H1 (cell line): ENCODE results near the gene ATP6AP1. TPM values are rescaled to one million over a fixed set of nuclear protein-coding genes. Genes with fewer than 3 reads are reported as not detected.

Source experiments
- CTCF ChIA-PET: fragments of 300-600 bp; sonication (Branson Sonifier 250); formaldehyde crosslinking; loops from one replicate; lab custom pipeline; 2021; ENCODE audit not compliant: partially characterized antibody; lab: Charles Lee
- POLR2A ChIA-PET: fragments of 300-600 bp; sonication (Branson Sonifier 250); formaldehyde crosslinking; loops from one replicate; lab custom pipeline; 2021; ENCODE audit warnings: inconsistent platforms; ENCODE audit not compliant: partially characterized antibody; lab: Charles Lee
- DNase-seq, 2 experiments: peaks; one replicate each; pipeline versions ENCODE4 v3.0.0 to v3.0.0-alpha.2; 2010 to 2022; ENCODE audit warnings: low spot score in 2 of 2, low read depth in 1 of 2, mixed read lengths in 1 of 2
- FAIRE-seq: peaks from 2 replicates; lab custom pipeline; 2011; peaks lifted over from hg19 to GRCh38; lab: Jason Lieb, UNC
- H2AFZ ChIP-seq: 2 replicates; pipeline ENCODE4 v1.8.1; 2012; ENCODE audit warnings: low read length, inconsistent platforms
- H2AK5ac ChIP-seq: 2 replicates; pipeline ENCODE4 v1.6.1; 2013; ENCODE audit warnings: low read depth, low read length
- H2BK120ac ChIP-seq: replicated peaks from 2 replicates; pipeline ENCODE3; 2013; ENCODE audit warnings: low read depth, low read length, inconsistent platforms
- H2BK12ac ChIP-seq: 2 replicates; pipeline ENCODE4 v1.6.1; 2013; ENCODE audit warnings: low read depth, low read length
- H2BK15ac ChIP-seq: 2 replicates; pipeline ENCODE4 v1.6.1; 2013; ENCODE audit warnings: low read length
- H2BK20ac ChIP-seq: 2 replicates; pipeline ENCODE4 v1.6.1; 2013; ENCODE audit warnings: low read length
- H2BK5ac ChIP-seq: 2 replicates; pipeline ENCODE4 v1.6.1; 2013; ENCODE audit warnings: low read depth, low read length
- H3K14ac ChIP-seq: 2 replicates; pipeline ENCODE4 v1.6.1; 2013; ENCODE audit warnings: inconsistent platforms; ENCODE audit not compliant: insufficient read length
- H3K18ac ChIP-seq: 2 replicates; pipeline ENCODE4 v1.6.1; 2013; ENCODE audit warnings: low read length; ENCODE audit errors: extremely low read depth
- H3K23ac ChIP-seq: 2 replicates; pipeline ENCODE4 v1.6.1; 2013; ENCODE audit warnings: inconsistent platforms; ENCODE audit not compliant: insufficient read length
- H3K23me2 ChIP-seq: 2 replicates; pipeline ENCODE4 v1.6.1; 2013; ENCODE audit warnings: low read depth, low read length
- H3K27ac ChIP-seq: 2 replicates; pipeline ENCODE4 v1.6.1; 2011; ENCODE audit warnings: low read depth, low read length, inconsistent platforms
- H3K27me3 ChIP-seq, 4 experiments: replicated peaks in 1 of 4; 1 replicate in 1 of 4; 2 replicates in 3 of 4; pipeline versions ENCODE4 v1.6.1 to v1.8.1; 2011 to 2013; ENCODE audit warnings: low read length in 3 of 4, mild to moderate bottlenecking in 3 of 4, inconsistent platforms in 2 of 4, mixed read lengths in 2 of 4, moderate library complexity in 1 of 4; ENCODE audit not compliant: control insufficient read depth in 3 of 4, insufficient read depth in 3 of 4; ENCODE audit errors: extremely low read depth in 1 of 4
- H3K36me3 ChIP-seq, 4 experiments: 2 replicates each; pipeline versions ENCODE4 v1.6.1 to v1.8.1; 2011 to 2013; ENCODE audit warnings: mild to moderate bottlenecking in 4 of 4, low read length in 3 of 4, moderate library complexity in 2 of 4, control low read depth in 1 of 4, inconsistent platforms in 1 of 4; ENCODE audit not compliant: insufficient read depth in 4 of 4, control insufficient read depth in 2 of 4
- H3K4ac ChIP-seq: replicated peaks from 2 replicates; pipeline ENCODE3; 2013; ENCODE audit warnings: low read length, low read depth, mixed read lengths, inconsistent platforms; ENCODE audit not compliant: insufficient read length
- H3K4me1 ChIP-seq, 4 experiments: replicated peaks in 1 of 4; 1 replicate in 1 of 4; 2 replicates in 3 of 4; pipeline versions ENCODE4 v1.6.1 to v1.8.1; 2011 to 2013; ENCODE audit warnings: low read length in 3 of 4, inconsistent platforms in 2 of 4, mixed read lengths in 1 of 4; ENCODE audit not compliant: insufficient read depth in 4 of 4, control insufficient read depth in 3 of 4
- H3K4me2 ChIP-seq, 2 experiments: 2 replicates each; pipeline versions ENCODE4 v1.6.1 to v1.8.1; 2011 to 2013; ENCODE audit warnings: low read depth in 2 of 2, low read length in 2 of 2, control low read depth in 1 of 2, inconsistent platforms in 1 of 2, mild to moderate bottlenecking in 1 of 2; ENCODE audit not compliant: insufficient read depth in 1 of 2
- H3K4me3 ChIP-seq, 4 experiments: fragments of 200-600, 300-600 bp in 1 of 4; sonication (generic), shearing (Covaris generic), sonication (Bioruptor Twin) in 1 of 4; 2 replicates each; pipeline versions ENCODE4 v1.5.1 to v1.8.1; 2011 to 2016; ENCODE audit warnings: low read length in 4 of 4, low read depth in 3 of 4, control low read depth in 2 of 4, inconsistent platforms in 2 of 4, mild to moderate bottlenecking in 2 of 4, mixed read lengths in 1 of 4, moderate library complexity in 1 of 4; ENCODE audit not compliant: insufficient read depth in 2 of 4; ENCODE audit errors: extremely low read depth in 1 of 4
- H3K56ac ChIP-seq: replicated peaks from 2 replicates; pipeline ENCODE3; 2013; ENCODE audit warnings: low read depth, mild to moderate bottlenecking, mixed read lengths, low read length, inconsistent platforms; ENCODE audit not compliant: insufficient read length
- H3K79me1 ChIP-seq: 2 replicates; pipeline ENCODE4 v1.6.1; 2013; ENCODE audit warnings: low read depth, low read length, control low read depth
- H3K79me2 ChIP-seq, 2 experiments: 2 replicates each; pipeline versions ENCODE4 v1.6.1 to v1.8.1; 2012 to 2013; ENCODE audit warnings: low read length in 2 of 2, mild to moderate bottlenecking in 2 of 2, inconsistent platforms in 1 of 2; ENCODE audit not compliant: insufficient read depth in 2 of 2, control insufficient read depth in 1 of 2
- H3K9ac ChIP-seq, 4 experiments: replicated peaks in 1 of 4; 1 replicate in 1 of 4; 2 replicates in 3 of 4; pipeline versions ENCODE4 v1.6.1 to v1.8.1; 2011 to 2013; ENCODE audit warnings: low read depth in 3 of 4, low read length in 3 of 4, control low read depth in 2 of 4, mild to moderate bottlenecking in 2 of 4, moderate library complexity in 2 of 4, inconsistent platforms in 1 of 4; ENCODE audit errors: extremely low read depth in 1 of 4
- H3K9me3 ChIP-seq, 2 experiments: 2 replicates each; pipeline versions ENCODE4 v1.6.1 to v1.8.1; 2012 to 2013; ENCODE audit warnings: mild to moderate bottlenecking in 2 of 2, moderate library complexity in 2 of 2, control low read depth in 1 of 2, inconsistent platforms in 1 of 2, low read depth in 1 of 2, low read length in 1 of 2, mixed read lengths in 1 of 2; ENCODE audit not compliant: insufficient read depth in 2 of 2
- H4K20me1 ChIP-seq, 2 experiments: replicated peaks in 1 of 2; 2 replicates each; pipeline versions ENCODE3 to v1.8.1; 2011 to 2013; ENCODE audit warnings: inconsistent platforms in 2 of 2, low read length in 2 of 2, mild to moderate bottlenecking in 1 of 2; ENCODE audit not compliant: insufficient read depth in 2 of 2, control insufficient read depth in 1 of 2
- H4K5ac ChIP-seq: 2 replicates; pipeline ENCODE4 v1.6.1; 2013; ENCODE audit warnings: low read length, low read depth, mixed read lengths, inconsistent platforms; ENCODE audit not compliant: insufficient read length
- H4K8ac ChIP-seq: 2 replicates; pipeline ENCODE4 v1.8.0; 2013; ENCODE audit warnings: mild to moderate bottlenecking, moderate library complexity, low read length, inconsistent platforms; ENCODE audit not compliant: insufficient read depth; ENCODE audit errors: extremely low read depth
- H4K91ac ChIP-seq: replicated peaks from 2 replicates; pipeline ENCODE3; 2013; ENCODE audit warnings: low read length, mixed read lengths, inconsistent platforms; ENCODE audit not compliant: insufficient read length
- ATF3 ChIP-seq: IDR thresholded peaks from 2 replicates; pipeline ENCODE4 v1.6.1; 2011; ENCODE audit warnings: low read depth, mild to moderate bottlenecking, low read length; ENCODE audit not compliant: insufficient read depth
- BRCA1 ChIP-seq: IDR thresholded peaks from 2 replicates; pipeline ENCODE4 v1.6.1; 2012; ENCODE audit warnings: low read depth, low read length, improper control_type of control experiment
- CEBPB ChIP-seq: IDR thresholded peaks from 2 replicates; pipeline ENCODE4 v1.6.1; 2012; ENCODE audit warnings: low read depth, low read length
- CHD2 ChIP-seq: IDR thresholded peaks from 2 replicates; pipeline ENCODE4 v1.6.1; 2012; ENCODE audit warnings: low read length, improper control_type of control experiment
- EGR1 ChIP-seq: IDR thresholded peaks from 2 replicates; pipeline ENCODE4 v1.6.1; 2011; ENCODE audit warnings: low read depth, low read length, borderline replicate concordance
- HDAC6 ChIP-seq: IDR thresholded peaks from one replicate; pipeline ENCODE4 v1.7.1; 2012; ENCODE audit warnings: low read depth, mild to moderate bottlenecking, inconsistent platforms, low read length, moderate library complexity
- NANOG ChIP-seq: IDR thresholded peaks from 2 replicates; pipeline ENCODE4 v1.6.1; 2011; ENCODE audit warnings: low read length, low read depth, mild to moderate bottlenecking, inconsistent platforms; ENCODE audit not compliant: insufficient read depth, poor library complexity, severe bottlenecking
- PHF8 ChIP-seq: fragments of 200-600 bp; sonication (generic); conservative IDR thresholded peaks from 2 replicates; pipeline ENCODE4 v1.7.1; 2012; ENCODE audit warnings: low read depth, mild to moderate bottlenecking, inconsistent platforms, low read length, moderate library complexity
- RBBP5 ChIP-seq: IDR thresholded peaks from 2 replicates; pipeline ENCODE4 v1.7.1; 2012; ENCODE audit warnings: low read depth, mild to moderate bottlenecking, inconsistent platforms, low read length, moderate library complexity, borderline replicate concordance
- SRF ChIP-seq: IDR thresholded peaks from 2 replicates; pipeline ENCODE4 v1.6.1; 2011; ENCODE audit warnings: mild to moderate bottlenecking, low read depth, low read length, moderate library complexity
- TAF1 ChIP-seq: IDR thresholded peaks from 2 replicates; pipeline ENCODE4 v1.6.1; 2011; ENCODE audit warnings: mild to moderate bottlenecking, low read depth, low read length
- WGBS, 2 experiments: shearing (Covaris generic) in 1 of 2; methylation state at CpG; one replicate each; pipeline versions ENCODE4 v1.1.6 to v1.1.7; 2013 to 2015; ENCODE audit warnings: low lambda C conversion rate in 2 of 2, mixed read lengths in 2 of 2, inconsistent platforms in 1 of 2, low coverage in 1 of 2, missing lambda C conversion rate in 1 of 2; ENCODE audit not compliant: insufficient replicate concordance in 2 of 2, insufficient coverage in 1 of 2, insufficient read length in 1 of 2; ENCODE audit errors: extremely low coverage in 1 of 2, missing lambda C conversion rate in 1 of 2; 5-methylcytosine and 5-hydroxymethylcytosine counted together
- polyA plus RNA-seq, 7 experiments: library from polyadenylated mRNA; depleted of rRNA in 3 of 7; stranded (reverse) in 5 of 7; unstranded in 2 of 7; fragments of >200 nt in 5 of 7; fragments of 200-250 nt in 2 of 7; gene quantifications; 1 replicate in 5 of 7; 2 replicates in 1 of 7; 4 replicates in 1 of 7; pipeline versions ENCODE4 v1.2.1 to v1.2.3, GENCODE V29; 2011 to 2013; ENCODE audit warnings: missing spikeins in 2 of 7, mixed read lengths in 2 of 7
- total RNA-seq: library from RNA; stranded (reverse); fragmentation: NEBNext Ultra II Directional; extraction: Animal tissue kit (Norgen Biotek cat#: 25700); gene quantifications from 2 replicates; pipeline ENCODE4 v1.2.1, GENCODE V29; 2021

Gene ATP6AP1
- total and polyA plus RNA-seq, 2 of the 8 experiments (the other 6 are each of a cell fraction or from before 2014, with no cell fraction given): 44.6 to 80.8 TPM

- Histone ChIP-seq H3K79me2 (peaks cover under 1 to 20% of the 10 kb centered on the region in 2 experiments; a peak in 2 of 4 replicates), H4K8ac (no peak overlapping the region), H3K79me1 (no peaks in the 10 kb centered on the region), H2BK5ac (no peak overlapping the region), H3K4me2 (no peak overlapping the region), H3K4me1 (peaks cover 0 to 6% (median 4%) of the 10 kb centered on the region in 4 experiments; a peak in 6 of 7 replicates), H3K9me3 (no peaks in the 10 kb centered on the region), H3K14ac (no peak overlapping the region), H2BK15ac (no peak overlapping the region), H3K56ac (no peak overlapping the region), H3K23me2 (peaks cover 2% of the 10 kb centered on the region; the same call in 1 of the 2 replicates), H3K4ac (no peak overlapping the region), H2AFZ (no peak overlapping the region), H3K27me3 (no peaks in the 10 kb centered on the region), H2AK5ac (no peak overlapping the region), H2BK12ac (no peak overlapping the region), H2BK20ac (no peak overlapping the region), H3K4me3 (no peak overlapping the region), H3K23ac (no peak overlapping the region), H4K20me1 (peaks cover 0 to 11% of the 10 kb centered on the region in 2 experiments), H3K27ac (no peak overlapping the region), H2BK120ac (no peak overlapping the region), H3K36me3 (peaks cover 0 to 18% (median 7%) of the 10 kb centered on the region in 4 experiments; a peak in 5 of 8 replicates), H3K9ac (no peak overlapping the region), H4K91ac (no peak overlapping the region), H4K5ac (no peak overlapping the region), H3K18ac (no peak overlapping the region)
- ChIA-PET CTCF (interaction anchor here (1.3 to 1.6 kb wide), 2 partner anchors 55 to 61 kb away, joined by 3 read pairs; no protein-coding TSS in a partner anchor), POLR2A (interaction anchor here (0.8 to 2.6 kb wide), 5 partner anchors 9 to 37 kb away, joined by 3 to 9 read pairs (median 5); partner anchors contain the start of genes FAM50A and RPL10)
- 92% methylated on average over 5 of the region's 7 CpGs; no CpG with 5 or more reads in 1 of the 2 experiments for WGBS, 2 experiments
- DNase-seq (no peak), FAIRE-seq (no peak)
- no peak for TF ChIP-seq NANOG
- no peak for TF ChIP-seq TAF1
- no peak for TF ChIP-seq BRCA1
- no peak for TF ChIP-seq HDAC6
- TF ChIP-seq SRF: no peak
- no peak for TF ChIP-seq CHD2
- no peak for TF ChIP-seq EGR1
- no peak for TF ChIP-seq PHF8
- TF ChIP-seq CEBPB: no peak
- no peak for TF ChIP-seq RBBP5
- TF ChIP-seq ATF3: no peak
Measured at GRCh38 chrX:154434394-154435168, 6.1 kb downstream of the ATP6AP1 start.
